ENCODE measurements around the gene ARHGAP12.

- TF ChIP-seq CTCF (conservative IDR thresholded peaks at IDR 0.05 in 1 of 2, IDR thresholded peaks at IDR 0.05 in 1 of 2; ENCODE audit: extremely low read depth in 1 of 2, insufficient read depth in 1 of 2, low read depth in 1 of 2, low read length in 2 of 2): no peak
- TF ChIP-seq EZH2 (IDR thresholded peaks at IDR 0.05; ENCODE audit: borderline replicate concordance, low read length): no peak
Observed at GRCh38 chr10:31896968-31897384, 31.7 kb downstream of the ARHGAP12 start.

Measured in mammary epithelial cell (primary cell).